Hepatocyte (in vitro differentiated cells): ENCODE results near the gene MYCBPAP. TPM values are rescaled to one million over a fixed set of nuclear protein-coding genes. Genes with fewer than 3 reads are reported as not detected.

Experiments used
- DNase-seq: peaks from one replicate; pipeline ENCODE4 v3.0.0-alpha.2; 2016; ENCODE audit warnings: low spot score
- H2AFZ ChIP-seq: fragments of 200-600 bp; sonication (generic); 2 replicates; pipeline ENCODE4 v1.6.0; 2016; ENCODE audit warnings: antibody characterized with exemption, mild to moderate bottlenecking
- H3K27ac ChIP-seq: fragments of 200-600 bp; sonication (generic); 2 replicates; pipeline ENCODE4 v1.5.1; 2016; ENCODE audit warnings: mild to moderate bottlenecking
- H3K27me3 ChIP-seq: fragments of 200-600 bp; sonication (generic); 2 replicates; pipeline ENCODE4 v1.6.1; 2016
- H3K36me3 ChIP-seq: fragments of 200-600 bp; sonication (generic); replicated peaks from 2 replicates; pipeline ENCODE4 v1.5.1; 2016; ENCODE audit warnings: low read depth; ENCODE audit not compliant: insufficient read depth
- H3K4me1 ChIP-seq: fragments of 200-600 bp; sonication (generic); 2 replicates; pipeline ENCODE4 v1.5.1; 2016; ENCODE audit warnings: mild to moderate bottlenecking, moderate library complexity; ENCODE audit not compliant: insufficient read depth
- H3K4me2 ChIP-seq: fragments of 200-600 bp; sonication (generic); 2 replicates; pipeline ENCODE4 v1.6.0; 2016
- H3K4me3 ChIP-seq: fragments of 200-600 bp; sonication (generic); 2 replicates; pipeline ENCODE4 v1.5.1; 2016; ENCODE audit warnings: mild to moderate bottlenecking
- H3K79me2 ChIP-seq: fragments of 200-600 bp; sonication (generic); 2 replicates; pipeline ENCODE4 v1.6.0; 2017; ENCODE audit warnings: mild to moderate bottlenecking
- H3K9me2 ChIP-seq: fragments of 200-600 bp; sonication (generic); replicated peaks from 2 replicates; pipeline ENCODE4 v1.6.0; 2017; ENCODE audit warnings: mild to moderate bottlenecking; ENCODE audit not compliant: insufficient read depth
- H3K9me3 ChIP-seq: fragments of 200-600 bp; sonication (generic); 2 replicates; pipeline ENCODE4 v1.5.1; 2016; ENCODE audit warnings: low read depth, mild to moderate bottlenecking
- H4K20me1 ChIP-seq: fragments of 200-600 bp; sonication (generic); 2 replicates; pipeline ENCODE4 v1.6.0; 2016; ENCODE audit warnings: mild to moderate bottlenecking; ENCODE audit not compliant: insufficient read depth, poor library complexity, severe bottlenecking
- EZH2 ChIP-seq: fragments of 200-600 bp; sonication (generic); IDR thresholded peaks from 2 replicates; pipeline ENCODE4 v1.6.1; 2016; ENCODE audit warnings: antibody characterized with exemption, mild to moderate bottlenecking, borderline replicate concordance
- EZH2phosphoT487 ChIP-seq: fragments of 200-600 bp; sonication (generic); IDR thresholded peaks from one replicate; pipeline ENCODE4 v1.6.1; 2018; ENCODE audit warnings: antibody characterized with exemption, mild to moderate bottlenecking, low read depth, moderate library complexity; ENCODE audit not compliant: unreplicated experiment, severe bottlenecking
- WGBS: methylation state at CpG from one replicate; pipeline ENCODE4 v1.1.6; 2016; ENCODE audit warnings: low lambda C conversion rate; ENCODE audit errors: missing lambda C conversion rate; 5-methylcytosine and 5-hydroxymethylcytosine counted together
- polyA plus RNA-seq: library from polyadenylated mRNA; unstranded; fragments of >200 nt; fragmentation: Nextera tagmentation; extraction: Ambion mirVana; gene quantifications from 2 replicates; pipeline ENCODE4 v1.2.1, GENCODE V29; 2016
- total RNA-seq: library from RNA; depleted of rRNA; stranded (reverse); fragments of >200 nt; gene quantifications from 2 replicates; pipeline ENCODE4 v1.2.3, GENCODE V29; 2014
- TF ChIP-seq, protein P1 (sequence below): fragments of 200-600 bp; sonication (generic); IDR thresholded peaks from 2 replicates; pipeline ENCODE4 v1.5.1; 2016; ENCODE audit warnings: antibody characterized with exemption, mild to moderate bottlenecking; ENCODE audit not compliant: poor library complexity

The MYCBPAP gene
- total and polyA plus RNA-seq, 2 experiments from 2014 or later, result 0.43 to 0.70 TPM

DNA sequence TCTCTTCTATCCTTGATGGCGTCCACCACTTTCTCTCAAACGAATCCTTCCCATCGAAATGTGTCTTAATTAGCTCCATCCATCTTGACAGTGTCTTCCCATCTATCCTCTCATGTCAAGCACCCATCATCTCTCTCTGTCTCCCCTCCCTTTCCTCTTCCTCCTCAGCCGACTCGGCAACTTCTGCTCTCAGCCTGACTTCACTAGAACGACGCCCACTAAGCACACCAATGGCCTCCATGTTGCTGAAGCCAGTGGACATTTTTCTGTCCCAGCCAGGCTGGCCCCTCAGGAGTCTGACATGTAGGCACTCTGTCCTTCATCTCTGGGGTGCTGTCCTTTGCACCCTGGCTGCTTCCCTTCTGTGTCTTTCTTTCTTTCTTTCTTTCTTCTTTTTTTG is 36.3 kb downstream of the MYCBPAP start:
- peaks cover 32% of the 10 kb centered on the region for H3K4me1 ChIP-seq
- 94% methylated on average over 7 of the region's 7 CpGs for WGBS
- DNase-seq, result no peak

DNA sequence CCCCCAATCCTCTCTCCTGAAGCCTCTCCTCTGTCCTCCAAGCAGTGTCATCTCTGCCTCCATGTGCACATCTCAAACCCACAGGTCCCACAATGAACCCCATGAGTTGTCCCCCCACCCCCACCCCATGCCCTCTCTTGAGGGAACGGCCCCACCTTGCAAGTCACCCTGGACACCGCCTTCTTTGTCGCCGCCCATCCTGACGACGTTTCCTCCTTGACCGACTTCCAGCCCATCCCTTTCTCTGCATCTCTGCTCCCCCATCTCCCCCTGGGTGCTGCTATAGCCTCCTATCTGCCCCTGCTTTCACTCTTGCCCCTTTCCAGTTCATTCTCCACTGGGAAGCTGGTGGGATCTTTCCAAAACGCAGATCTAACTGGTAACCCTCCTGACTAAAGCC is 37.1 kb downstream of the MYCBPAP start:
- Histone ChIP-seq H3K27me3 (no peaks in the 10 kb centered on the region), H3K79me2 (peaks cover 10% of the 10 kb centered on the region), H3K27ac (no peak overlapping the region), H3K4me2 (no peak overlapping the region), H3K4me1 (peaks cover 32% of the 10 kb centered on the region), H3K9me3 (no peaks in the 10 kb centered on the region), H3K9me2 (no peaks in the 10 kb centered on the region), H2AFZ (no peak overlapping the region), H3K36me3 (no peaks in the 10 kb centered on the region), H4K20me1 (no peaks in the 10 kb centered on the region), H3K4me3 (no peak overlapping the region)
- WGBS, result 77% methylated on average over 8 of the region's 8 CpGs
- no peak for TF ChIP-seq EZH2phosphoT487
- TF ChIP-seq, protein P1, sequence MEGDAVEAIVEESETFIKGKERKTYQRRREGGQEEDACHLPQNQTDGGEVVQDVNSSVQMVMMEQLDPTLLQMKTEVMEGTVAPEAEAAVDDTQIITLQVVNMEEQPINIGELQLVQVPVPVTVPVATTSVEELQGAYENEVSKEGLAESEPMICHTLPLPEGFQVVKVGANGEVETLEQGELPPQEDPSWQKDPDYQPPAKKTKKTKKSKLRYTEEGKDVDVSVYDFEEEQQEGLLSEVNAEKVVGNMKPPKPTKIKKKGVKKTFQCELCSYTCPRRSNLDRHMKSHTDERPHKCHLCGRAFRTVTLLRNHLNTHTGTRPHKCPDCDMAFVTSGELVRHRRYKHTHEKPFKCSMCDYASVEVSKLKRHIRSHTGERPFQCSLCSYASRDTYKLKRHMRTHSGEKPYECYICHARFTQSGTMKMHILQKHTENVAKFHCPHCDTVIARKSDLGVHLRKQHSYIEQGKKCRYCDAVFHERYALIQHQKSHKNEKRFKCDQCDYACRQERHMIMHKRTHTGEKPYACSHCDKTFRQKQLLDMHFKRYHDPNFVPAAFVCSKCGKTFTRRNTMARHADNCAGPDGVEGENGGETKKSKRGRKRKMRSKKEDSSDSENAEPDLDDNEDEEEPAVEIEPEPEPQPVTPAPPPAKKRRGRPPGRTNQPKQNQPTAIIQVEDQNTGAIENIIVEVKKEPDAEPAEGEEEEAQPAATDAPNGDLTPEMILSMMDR, result no peak
- TF ChIP-seq EZH2, result no peak
- DNase-seq, result no peak

More for the DNA sequence above, 36.3 kb downstream of the MYCBPAP start:
- H2AFZ ChIP-seq, result no peak overlapping the region
- no peaks in the 10 kb centered on the region for H3K36me3 ChIP-seq
- H3K79me2 ChIP-seq, result peaks cover 10% of the 10 kb centered on the region
- no peaks in the 10 kb centered on the region for H3K27me3 ChIP-seq
- no peaks in the 10 kb centered on the region for H3K9me3 ChIP-seq
- H3K4me2 ChIP-seq, result no peak overlapping the region
- TF ChIP-seq, protein P1, result no peak
- TF ChIP-seq EZH2phosphoT487 (no peak), EZH2 (no peak)
- no peaks in the 10 kb centered on the region for H3K9me2 ChIP-seq
- no peak overlapping the region for H3K4me3 ChIP-seq
- H4K20me1 ChIP-seq, result no peaks in the 10 kb centered on the region
- H3K27ac ChIP-seq, result no peak overlapping the region

DNA sequence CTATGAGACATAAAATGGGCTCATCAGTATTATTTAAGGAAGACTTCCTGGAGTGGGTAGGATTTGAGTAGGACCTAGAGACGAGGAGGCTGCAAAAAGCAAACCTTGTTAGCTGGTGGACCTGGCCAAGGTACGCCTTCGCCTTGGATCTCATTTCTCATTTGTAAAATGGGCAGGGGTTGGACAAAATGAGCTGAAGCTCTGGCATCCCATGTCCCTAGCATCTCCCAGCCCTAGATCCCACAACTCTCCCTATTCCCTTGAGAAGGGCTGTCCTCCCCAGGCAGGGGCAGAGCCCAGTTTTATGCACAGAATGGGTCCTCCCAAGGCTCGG is 38.4 kb downstream of the MYCBPAP start:
- Histone ChIP-seq H3K9me2 (no peaks in the 10 kb centered on the region), H3K4me1 (peaks cover 24% of the 10 kb centered on the region), H2AFZ (no peak overlapping the region), H3K36me3 (no peaks in the 10 kb centered on the region), H4K20me1 (no peaks in the 10 kb centered on the region), H3K79me2 (peaks cover 7% of the 10 kb centered on the region), H3K4me3 (no peak overlapping the region), H3K27me3 (no peaks in the 10 kb centered on the region), H3K27ac (no peak overlapping the region), H3K9me3 (no peaks in the 10 kb centered on the region), H3K4me2 (peak overlapping the region; percentile 90)
- no peak for DNase-seq
- 56% methylated on average over 4 of the region's 4 CpGs for WGBS
- TF ChIP-seq EZH2phosphoT487, result no peak
- no peak for TF ChIP-seq EZH2
- TF ChIP-seq, protein P1, result no peak
